ENCODE measurements around the gene MYBPC3. TPM values are rescaled to one million over a fixed set of nuclear protein-coding genes. Genes with fewer than 3 reads are reported as not detected.

Gene MYBPC3
- total and polyA plus RNA-seq, 2 donors (not counting 3 experiments of a cell fraction or from before 2014, with no cell fraction given) = not detected

DNA sequence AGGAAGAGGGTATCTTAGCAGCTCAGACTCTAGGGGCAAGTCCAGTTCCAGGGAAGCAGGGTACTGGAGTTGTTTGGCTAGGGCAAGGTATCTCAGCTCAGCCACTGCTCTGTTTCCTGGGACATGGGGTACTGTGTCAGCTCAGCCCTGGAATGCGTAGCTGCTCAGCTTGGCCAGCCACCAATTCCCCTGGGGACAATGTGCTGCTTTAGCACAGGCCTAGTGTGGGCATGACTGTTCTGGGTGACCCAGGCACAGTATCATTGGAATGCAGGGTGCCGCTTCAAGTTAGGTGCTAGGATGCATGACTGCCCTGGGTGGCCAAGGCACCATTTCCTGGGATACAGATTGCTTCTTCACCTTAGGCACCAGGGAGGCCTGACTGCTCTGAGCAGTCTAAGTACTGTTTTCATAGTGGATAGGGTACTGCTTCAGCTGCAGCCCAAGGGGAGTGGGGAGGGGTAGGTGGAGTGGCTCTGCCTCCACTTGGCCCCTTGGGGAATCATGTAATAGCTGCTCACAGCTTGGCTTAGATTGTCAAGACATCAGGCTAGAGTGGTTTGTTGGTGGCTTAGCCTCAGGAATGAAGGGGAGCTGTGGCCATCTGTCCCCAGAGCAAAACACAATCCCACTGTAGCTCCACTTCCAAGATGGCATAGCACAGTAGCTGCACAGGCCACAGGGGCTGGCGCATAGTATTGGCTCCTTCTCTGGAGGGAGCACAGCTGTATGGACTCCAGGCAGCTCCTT is 46.6 kb downstream of the MYBPC3 start:
- DNase-seq (ENCODE audit: low read depth, low spot score) (no peak), FAIRE-seq (no peak)
- H3K4me1 ChIP-seq (ENCODE audit: control insufficient read depth, extremely low read depth, insufficient read depth, low read length) = no peaks in the 10 kb centered on the region
- H3K4me3 ChIP-seq (replicated peaks in 1 of 3; ENCODE audit: insufficient read depth in 1 of 3, low read depth in 1 of 3, low read length in 3 of 3) = no peak overlapping the region
- ChIA-PET CTCF (interaction anchor here (1.1 kb wide), 2 partner anchors 32 to 149 kb away, joined by 3 to 4 read pairs; no protein-coding TSS in a partner anchor), POLR2A (no interaction called here)
- no peak overlapping the region for H2AFZ ChIP-seq (ENCODE audit: low read depth, low read length)
- BruUV-seq (replicated peaks) = no TSS peak
- H3K9ac ChIP-seq (replicated peaks; ENCODE audit: extremely low read depth, insufficient read depth, low read length) = no peak overlapping the region
- peaks cover 3 to 28% of the 10 kb centered on the region in 2 experiments for H3K36me3 ChIP-seq (ENCODE audit: control insufficient read depth in 2 of 2, extremely low read depth in 1 of 2, insufficient read depth in 2 of 2, low read length in 2 of 2)
- TF ChIP-seq JUN (IDR thresholded peaks at IDR 0.05; ENCODE audit: borderline replicate concordance, insufficient read depth, insufficient read length, low read depth) (no peak), EZH2 (IDR thresholded peaks at IDR 0.05; ENCODE audit: borderline replicate concordance, low read depth, low read length, severe bottlenecking) (no peak), CTCF (IDR thresholded peaks at IDR 0.05; ENCODE audit: extremely low read depth in 1 of 2, insufficient read depth in 1 of 2, low read depth in 1 of 2, low read length in 2 of 2) (no peak), FOS (IDR thresholded peaks at IDR 0.05; ENCODE audit: borderline replicate concordance, insufficient read depth, low read length) (no peak), POLR2A (IDR thresholded peaks at IDR 0.05; ENCODE audit: low read depth, low read length) (no peak), GATA2 (IDR thresholded peaks at IDR 0.05; ENCODE audit: insufficient read depth, insufficient read length, low read depth, low read length) (no peak), POLR2AphosphoS5 (IDR thresholded peaks at IDR 0.05; ENCODE audit: insufficient read depth, low read depth, low read length) (no peak), MAX (IDR thresholded peaks at IDR 0.05; ENCODE audit: insufficient read depth, insufficient read length) (no peak)
- H3K9me3 ChIP-seq (replicated peaks; ENCODE audit: control insufficient read depth, insufficient read depth, low read length) = no peaks in the 10 kb centered on the region
- no peaks in the 10 kb centered on the region for H3K9me1 ChIP-seq (replicated peaks; ENCODE audit: control insufficient read depth, extremely low read depth, insufficient read depth, low read length)
- no peak overlapping the region for H3K4me2 ChIP-seq (ENCODE audit: insufficient read depth, low read length)
- intact Hi-C loops (cut with micrococcal nuclease) (no loop called here), dilution Hi-C loops (cut with MboI; ENCODE audit: extremely low pct_ligation_motif_present, low sequenced_read_pairs) (no loop called here)
- no peak overlapping the region for H3K27ac ChIP-seq (ENCODE audit: insufficient read depth, low read depth, low read length)
- H3K79me2 ChIP-seq (ENCODE audit: control insufficient read depth, insufficient read depth, low read length) = no peaks in the 10 kb centered on the region
- no peaks in the 10 kb centered on the region for H4K20me1 ChIP-seq (replicated peaks; ENCODE audit: control insufficient read depth, extremely low read depth, insufficient read depth, low read length)
- H3K27me3 ChIP-seq (ENCODE audit: control insufficient read depth in 2 of 2, insufficient read depth in 2 of 2, low read length in 2 of 2) = no peaks in the 10 kb centered on the region

All from endothelial cell of umbilical vein (primary cell).